DND-41 (cell line): ENCODE measurements around the gene ICA1.

Experiments
- EZH2 ChIP-seq: IDR thresholded peaks from 3 replicates; pipeline ENCODE4 v1.6.1; 2012; ENCODE audit warnings: borderline replicate concordance, low read depth, mild to moderate bottlenecking, moderate library complexity, low read length, inconsistent platforms; ENCODE audit not compliant: severe bottlenecking
- TF ChIP-seq, protein P1 (sequence below): IDR thresholded peaks from 2 replicates; pipeline ENCODE4 v1.5.1; 2012; ENCODE audit warnings: borderline replicate concordance, low read length, moderate library complexity, mild to moderate bottlenecking; ENCODE audit not compliant: poor library complexity, severe bottlenecking; ENCODE audit errors: extremely low read depth

DNA sequence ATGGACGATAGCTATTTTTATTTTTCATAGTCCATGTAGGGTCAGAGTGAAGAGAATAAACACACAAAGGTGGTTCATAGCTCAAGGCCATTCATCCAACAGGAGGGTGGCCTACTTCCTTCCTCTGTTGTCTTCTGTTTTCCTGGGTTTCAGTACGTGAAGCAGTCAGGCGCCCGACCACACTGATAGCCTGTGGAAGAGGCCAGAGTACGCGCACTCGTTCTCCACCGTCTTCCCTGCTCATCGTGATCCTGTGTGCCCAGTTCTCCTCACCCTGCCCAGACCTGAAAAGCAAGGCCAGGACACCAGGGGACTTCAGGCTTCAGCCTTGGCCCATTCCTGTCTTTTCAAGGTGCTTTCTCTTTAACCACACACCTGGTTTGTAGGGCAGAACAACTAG is 158.7 kb downstream of the ICA1 start:
- TF ChIP-seq, protein P1, sequence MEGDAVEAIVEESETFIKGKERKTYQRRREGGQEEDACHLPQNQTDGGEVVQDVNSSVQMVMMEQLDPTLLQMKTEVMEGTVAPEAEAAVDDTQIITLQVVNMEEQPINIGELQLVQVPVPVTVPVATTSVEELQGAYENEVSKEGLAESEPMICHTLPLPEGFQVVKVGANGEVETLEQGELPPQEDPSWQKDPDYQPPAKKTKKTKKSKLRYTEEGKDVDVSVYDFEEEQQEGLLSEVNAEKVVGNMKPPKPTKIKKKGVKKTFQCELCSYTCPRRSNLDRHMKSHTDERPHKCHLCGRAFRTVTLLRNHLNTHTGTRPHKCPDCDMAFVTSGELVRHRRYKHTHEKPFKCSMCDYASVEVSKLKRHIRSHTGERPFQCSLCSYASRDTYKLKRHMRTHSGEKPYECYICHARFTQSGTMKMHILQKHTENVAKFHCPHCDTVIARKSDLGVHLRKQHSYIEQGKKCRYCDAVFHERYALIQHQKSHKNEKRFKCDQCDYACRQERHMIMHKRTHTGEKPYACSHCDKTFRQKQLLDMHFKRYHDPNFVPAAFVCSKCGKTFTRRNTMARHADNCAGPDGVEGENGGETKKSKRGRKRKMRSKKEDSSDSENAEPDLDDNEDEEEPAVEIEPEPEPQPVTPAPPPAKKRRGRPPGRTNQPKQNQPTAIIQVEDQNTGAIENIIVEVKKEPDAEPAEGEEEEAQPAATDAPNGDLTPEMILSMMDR, result no peak
- no peak for TF ChIP-seq EZH2
